ENCODE measurements around the gene VAMP2. TPM values are rescaled to one million over a fixed set of nuclear protein-coding genes. Genes with fewer than 3 reads are reported as not detected.

VAMP2 gene
- total and polyA plus RNA-seq, 9 of the 15 experiments (the other 6 are each of a cell fraction or from before 2014, with no cell fraction given): 2.3 to 31.8 (median 6.0) TPM

GRCh38 chr17:8149419-8150193, 13.1 kb downstream of the VAMP2 start:
- H3K4me2 ChIP-seq (ENCODE audit: insufficient read depth, low read length): no peak overlapping the region
- H3K27me3 ChIP-seq (ENCODE audit: control insufficient read depth in 2 of 2, insufficient read depth in 2 of 2, low read length in 2 of 2): no peaks in the 10 kb centered on the region
- BruUV-seq (replicated peaks): no TSS peak
- no peaks in the 10 kb centered on the region for H3K9me3 ChIP-seq (replicated peaks; ENCODE audit: control insufficient read depth, insufficient read depth, low read depth, low read length)
- ChIA-PET CTCF (ENCODE audit: low intra/inter-chr PET ratio) (interaction anchor here (0.7 kb wide), 1 partner anchor 498 kb away, joined by 3 read pairs; no protein-coding TSS in a partner anchor), POLR2A (interaction anchor here (0.5 to 2.8 kb wide), 3 partner anchors 9 to 120 kb away, joined by 3 to 19 read pairs (median 3); no protein-coding TSS in a partner anchor)
- DNase-seq (ENCODE audit: extremely low read depth in 1 of 4, low spot score in 3 of 4): no peak
- peaks cover 44% of the 10 kb centered on the region; the same call in 2 of the 3 replicates for H3K36me3 ChIP-seq (ENCODE audit: control insufficient read depth, insufficient read depth, low read length)
- H3K9me1 ChIP-seq (ENCODE audit: control insufficient read depth, insufficient read depth, low read length): no peaks in the 10 kb centered on the region
- ATAC-seq: no peak
- in situ Hi-C loops (cut with MboI) (no loop called here), intact Hi-C loops (cut with micrococcal nuclease) (no loop called here)
- FAIRE-seq: no peak
- no peak overlapping the region for H3K27ac ChIP-seq (ENCODE audit: extremely low read depth, low read depth, low read length)
- no peak overlapping the region for H3K4me3 ChIP-seq
- H3K79me2 ChIP-seq (ENCODE audit: control insufficient read depth, insufficient read depth, low read length): peaks cover 29% of the 10 kb centered on the region
- 87% methylated on average over 17 of the region's 29 CpGs for WGBS (ENCODE audit: insufficient coverage, low coverage, missing lambda C conversion rate)
- TF ChIP-seq PHB2 (IDR thresholded peaks at IDR 0.05; ENCODE audit: low read depth): no peak
- H2AFZ ChIP-seq (ENCODE audit: low read depth, low read length): no peak overlapping the region
- H3K4me1 ChIP-seq (replicated peaks in 1 of 2; ENCODE audit: control insufficient read depth in 2 of 2, insufficient read depth in 2 of 2, low read length in 2 of 2): peaks cover 16 to 54% of the 10 kb centered on the region in 2 experiments
- peak overlapping the region in 1 of 2 experiments; percentile 26; a peak in 1 of 4 replicates for H3K9ac ChIP-seq (ENCODE audit: insufficient read depth in 1 of 2, low read depth in 2 of 2, low read length in 2 of 2)
- H4K20me1 ChIP-seq (replicated peaks; ENCODE audit: control insufficient read depth, insufficient read depth, low read length): 0 out of 2 replicates have a peak, but pooled peaks cover 4% of the 10 kb centered on the region

DNA sequence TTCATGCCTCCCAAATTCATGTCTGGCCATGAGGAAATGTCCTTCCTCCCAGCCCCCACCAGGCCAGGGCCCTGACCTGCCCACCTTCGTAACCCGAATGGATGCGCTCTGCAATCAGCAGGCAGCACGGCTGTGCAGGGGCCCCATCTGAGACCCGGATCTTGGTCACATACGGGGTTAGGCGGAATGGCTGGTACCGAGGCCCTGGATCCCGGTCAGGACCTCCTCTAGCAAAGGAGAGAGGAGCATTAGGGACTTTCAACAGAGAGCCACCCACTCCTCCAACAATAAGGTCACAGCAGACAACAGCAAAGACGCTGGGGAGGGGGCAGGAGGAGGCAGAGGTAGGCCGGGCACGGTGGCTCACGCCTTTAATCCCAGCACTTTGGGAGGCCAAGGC, 14.2 kb downstream of the VAMP2 start:
- CTCF ChIA-PET (ENCODE audit: low intra/inter-chr PET ratio): interaction anchor here (0.5 kb wide), 1 partner anchor 72 kb away, joined by 3 read pairs; no protein-coding TSS in a partner anchor
- Histone ChIP-seq H3K36me3 (ENCODE audit: control insufficient read depth, insufficient read depth, low read length) (peaks cover 52% of the 10 kb centered on the region; the same call in 2 of the 3 replicates), H3K27me3 (ENCODE audit: control insufficient read depth in 2 of 2, insufficient read depth in 2 of 2, low read length in 2 of 2) (no peaks in the 10 kb centered on the region), H3K9ac (ENCODE audit: insufficient read depth in 1 of 2, low read depth in 2 of 2, low read length in 2 of 2) (no peak overlapping the region), H3K4me1 (replicated peaks in 1 of 2; ENCODE audit: control insufficient read depth in 2 of 2, insufficient read depth in 2 of 2, low read length in 2 of 2) (peaks cover 12 to 44% of the 10 kb centered on the region in 2 experiments), H4K20me1 (replicated peaks; ENCODE audit: control insufficient read depth, insufficient read depth, low read length) (0 out of 2 replicates have a peak, but pooled peaks cover 4% of the 10 kb centered on the region), H3K9me1 (ENCODE audit: control insufficient read depth, insufficient read depth, low read length) (no peaks in the 10 kb centered on the region), H3K4me3 (no peak overlapping the region), H2AFZ (ENCODE audit: low read depth, low read length) (no peak overlapping the region), H3K4me2 (ENCODE audit: insufficient read depth, low read length) (no peak overlapping the region), H3K27ac (ENCODE audit: extremely low read depth, low read depth, low read length) (no peak overlapping the region), H3K9me3 (replicated peaks; ENCODE audit: control insufficient read depth, insufficient read depth, low read depth, low read length) (no peaks in the 10 kb centered on the region), H3K79me2 (ENCODE audit: control insufficient read depth, insufficient read depth, low read length) (peaks cover 29% of the 10 kb centered on the region)
- no TSS peak for BruUV-seq (replicated peaks)
- POLR2A ChIA-PET: interaction anchor here (0.5 to 0.9 kb wide), 2 partner anchors 9 to 315 kb away, joined by 3 to 4 read pairs; no protein-coding TSS in a partner anchor
- in situ Hi-C loops (cut with MboI) (no loop called here), intact Hi-C loops (cut with micrococcal nuclease) (no loop called here)
- ATAC-seq (no peak), FAIRE-seq (no peak), DNase-seq (ENCODE audit: extremely low read depth in 1 of 4, low spot score in 3 of 4) (no peak)
- 91% methylated on average over 7 of the region's 13 CpGs for WGBS (ENCODE audit: insufficient coverage, low coverage, missing lambda C conversion rate)
- TF ChIP-seq SOX6 (IDR thresholded peaks at IDR 0.05): no peak
- TF ChIP-seq ZFPM2 (CRISPR knock-in tag; IDR thresholded peaks at IDR 0.05): no peak
- no peak for TF ChIP-seq ZZZ3 (IDR thresholded peaks at IDR 0.05)
- no peak for TF ChIP-seq ZNF77 (CRISPR knock-in tag; IDR thresholded peaks at IDR 0.05)
- TF ChIP-seq, protein P1, sequence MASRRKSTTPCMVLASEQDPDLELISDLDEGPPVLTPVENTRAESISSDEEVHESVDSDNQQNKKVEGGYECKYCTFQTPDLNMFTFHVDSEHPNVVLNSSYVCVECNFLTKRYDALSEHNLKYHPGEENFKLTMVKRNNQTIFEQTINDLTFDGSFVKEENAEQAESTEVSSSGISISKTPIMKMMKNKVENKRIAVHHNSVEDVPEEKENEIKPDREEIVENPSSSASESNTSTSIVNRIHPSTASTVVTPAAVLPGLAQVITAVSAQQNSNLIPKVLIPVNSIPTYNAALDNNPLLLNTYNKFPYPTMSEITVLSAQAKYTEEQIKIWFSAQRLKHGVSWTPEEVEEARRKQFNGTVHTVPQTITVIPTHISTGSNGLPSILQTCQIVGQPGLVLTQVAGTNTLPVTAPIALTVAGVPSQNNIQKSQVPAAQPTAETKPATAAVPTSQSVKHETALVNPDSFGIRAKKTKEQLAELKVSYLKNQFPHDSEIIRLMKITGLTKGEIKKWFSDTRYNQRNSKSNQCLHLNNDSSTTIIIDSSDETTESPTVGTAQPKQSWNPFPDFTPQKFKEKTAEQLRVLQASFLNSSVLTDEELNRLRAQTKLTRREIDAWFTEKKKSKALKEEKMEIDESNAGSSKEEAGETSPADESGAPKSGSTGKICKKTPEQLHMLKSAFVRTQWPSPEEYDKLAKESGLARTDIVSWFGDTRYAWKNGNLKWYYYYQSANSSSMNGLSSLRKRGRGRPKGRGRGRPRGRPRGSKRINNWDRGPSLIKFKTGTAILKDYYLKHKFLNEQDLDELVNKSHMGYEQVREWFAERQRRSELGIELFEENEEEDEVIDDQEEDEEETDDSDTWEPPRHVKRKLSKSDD (conservative IDR thresholded peaks at IDR 0.05; ENCODE audit: low read length): no peak
- TF ChIP-seq, protein P2, sequence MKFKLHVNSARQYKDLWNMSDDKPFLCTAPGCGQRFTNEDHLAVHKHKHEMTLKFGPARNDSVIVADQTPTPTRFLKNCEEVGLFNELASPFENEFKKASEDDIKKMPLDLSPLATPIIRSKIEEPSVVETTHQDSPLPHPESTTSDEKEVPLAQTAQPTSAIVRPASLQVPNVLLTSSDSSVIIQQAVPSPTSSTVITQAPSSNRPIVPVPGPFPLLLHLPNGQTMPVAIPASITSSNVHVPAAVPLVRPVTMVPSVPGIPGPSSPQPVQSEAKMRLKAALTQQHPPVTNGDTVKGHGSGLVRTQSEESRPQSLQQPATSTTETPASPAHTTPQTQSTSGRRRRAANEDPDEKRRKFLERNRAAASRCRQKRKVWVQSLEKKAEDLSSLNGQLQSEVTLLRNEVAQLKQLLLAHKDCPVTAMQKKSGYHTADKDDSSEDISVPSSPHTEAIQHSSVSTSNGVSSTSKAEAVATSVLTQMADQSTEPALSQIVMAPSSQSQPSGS (CRISPR knock-in tag; IDR thresholded peaks at IDR 0.05): no peak
- no peak for TF ChIP-seq LEF1 (IDR thresholded peaks at IDR 0.05)
- TF ChIP-seq ZSCAN29 (IDR thresholded peaks at IDR 0.05): no peak
- no peak for TF ChIP-seq BRF2 (IDR thresholded peaks at IDR 0.05; ENCODE audit: borderline replicate concordance, insufficient read depth, insufficient read length)
